Dermis lymphatic vessel endothelial cell (primary cell): ENCODE results near the gene BTBD18. TPM values are rescaled to one million over a fixed set of nuclear protein-coding genes. Genes with fewer than 3 reads are reported as not detected.

Experiments used
- total RNA-seq: library from RNA; depleted of rRNA; stranded (reverse); fragments of >200 nt; gene quantifications from 2 replicates; pipeline ENCODE4 v1.2.1, GENCODE V29; 2014

The BTBD18 gene, protein sequence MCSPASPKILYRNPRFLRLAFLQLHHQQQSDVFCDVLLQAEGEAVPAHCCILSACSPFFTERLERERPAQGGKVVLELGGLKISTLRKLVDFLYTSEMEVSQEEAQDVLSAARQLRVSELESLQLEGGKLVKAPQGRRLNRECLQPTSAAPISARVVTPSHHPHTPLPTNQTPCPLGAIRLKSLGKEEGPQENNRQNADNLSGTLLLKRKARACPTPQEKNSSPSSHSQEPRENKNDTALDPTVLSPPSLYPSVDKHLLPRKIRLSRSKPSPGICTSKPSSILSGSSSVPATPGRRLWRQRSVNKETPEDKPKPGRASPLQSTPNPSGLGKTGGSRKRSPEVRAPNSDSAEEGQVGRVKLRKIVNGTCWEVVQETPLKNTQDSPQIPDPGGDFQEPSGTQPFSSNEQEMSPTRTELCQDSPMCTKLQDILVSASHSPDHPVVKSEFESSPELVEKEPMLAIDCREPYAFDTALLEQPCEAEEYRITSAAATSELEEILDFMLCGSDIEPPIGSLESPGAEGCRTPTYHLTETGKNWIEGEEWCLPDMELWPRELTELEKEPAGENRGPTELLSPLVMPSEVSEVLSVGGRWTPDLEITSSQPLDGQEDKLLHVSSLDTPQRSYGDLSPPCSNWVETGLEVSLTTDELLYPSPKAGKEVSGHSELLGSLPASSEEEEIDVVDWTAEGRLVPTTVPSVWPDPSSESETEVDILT
- not detected in 2 replicates for total RNA-seq

GRCh38 chr11:57751676-57752253 lies at the start of gene BTBD18:
BTBD18 (minus strand) TSS chr11:57751819; CDS start chr11:57751188, 631 bp downstream.

GRCh38 chr11:57761301-57762234 lies 9.9 kb upstream of the BTBD18 start, which contains the start of gene CTNND1:
CTNND1 (plus strand) TSS chr11:57761802; CDS start chr11:57791479, 29,677 bp downstream.

DNA sequence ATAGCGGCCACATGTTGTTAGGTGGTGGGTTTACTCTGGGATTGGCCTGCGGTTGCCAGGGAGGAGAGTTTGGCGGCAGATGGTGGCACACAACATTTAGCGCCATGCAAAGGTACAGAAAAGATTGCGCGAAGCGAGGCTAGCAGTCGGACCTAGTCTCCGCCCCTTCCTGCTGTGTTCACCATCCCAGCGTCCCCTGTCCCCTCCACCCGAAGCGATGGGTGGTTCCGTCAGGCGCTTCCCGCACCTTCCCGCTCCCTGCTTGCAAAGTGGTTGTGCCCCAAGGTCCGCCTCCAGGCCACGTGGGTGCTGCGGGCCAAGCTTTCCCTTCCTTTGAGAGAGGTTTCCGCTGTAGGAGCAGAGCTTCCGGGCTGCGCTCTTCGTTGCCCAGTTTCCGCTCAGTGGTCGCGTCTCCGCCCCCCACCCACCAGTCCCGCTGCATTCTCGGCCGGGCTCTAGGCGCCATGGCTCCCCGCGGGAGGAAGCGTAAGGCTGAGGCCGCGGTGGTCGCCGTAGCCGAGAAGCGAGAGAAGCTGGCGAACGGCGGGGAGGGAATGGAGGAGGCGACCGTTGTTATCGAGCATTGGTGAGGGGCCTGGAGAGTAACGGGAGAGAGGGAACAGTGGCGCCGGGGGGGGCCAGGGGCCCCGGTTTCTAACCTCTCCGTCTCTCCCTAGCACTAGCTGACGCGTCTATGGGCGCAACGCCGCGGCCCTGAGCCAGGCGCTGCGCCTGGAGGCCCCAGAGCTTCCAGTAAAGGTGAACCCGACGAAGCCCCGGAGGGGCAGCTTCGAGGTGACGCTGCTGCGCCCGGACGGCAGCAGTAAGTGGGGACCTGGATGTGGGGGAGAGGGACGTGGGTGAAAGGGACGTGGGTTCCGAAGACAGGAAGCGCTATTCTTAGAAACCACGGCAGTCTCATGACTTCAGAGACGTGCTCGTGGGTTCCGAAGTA lies 10.2 kb downstream of the BTBD18 start, which contains the start of gene SELENOH:
Gene SELENOH (plus strand): TSS at position 360 of the 955 bp plus-strand sequence. CDS start 105 bp downstream, at position 465.

DNA sequence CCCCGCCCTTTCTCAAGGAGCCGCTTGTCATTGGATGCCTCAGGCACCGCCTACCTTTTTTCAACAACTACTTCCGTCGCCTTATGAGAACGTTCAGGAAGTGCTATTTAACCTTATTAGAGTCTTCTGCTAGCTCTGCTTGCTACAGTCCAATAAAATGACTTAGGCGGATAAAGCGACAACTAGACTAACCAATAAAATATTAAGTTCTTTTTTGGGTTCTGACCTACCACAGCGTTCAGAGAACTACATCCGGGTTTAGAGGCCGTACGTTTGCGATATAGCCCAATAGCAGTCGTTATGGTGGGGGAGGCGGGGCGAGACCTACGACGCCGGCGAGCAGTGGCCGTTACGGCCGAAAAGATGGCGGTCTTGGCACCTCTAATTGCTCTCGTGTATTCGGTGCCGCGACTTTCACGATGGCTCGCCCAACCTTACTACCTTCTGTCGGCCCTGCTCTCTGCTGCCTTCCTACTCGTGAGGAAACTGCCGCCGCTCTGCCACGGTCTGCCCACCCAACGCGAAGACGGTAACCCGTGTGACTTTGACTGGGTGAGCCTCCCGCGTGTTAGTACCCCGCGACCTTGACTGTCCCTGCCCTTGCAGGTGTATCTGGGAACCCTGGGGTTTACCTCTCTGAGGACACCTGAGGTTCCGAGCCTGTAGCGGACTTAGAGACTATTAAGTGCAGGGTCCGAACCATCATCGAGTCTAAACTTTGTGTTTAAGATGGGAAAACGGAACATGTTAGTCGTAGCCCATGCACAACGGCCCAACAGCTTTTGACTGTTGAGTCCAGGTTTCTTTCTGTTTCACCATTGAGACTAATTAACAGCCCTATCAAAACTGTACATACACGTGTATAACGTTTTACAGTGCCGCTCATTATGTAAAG lies 39.1 kb downstream of the BTBD18 start, which contains the start of gene TMX2:
Gene TMX2 (plus strand): TSS at position 338 of the 895 bp plus-strand sequence. CDS start 26 bp downstream, at position 364.

GRCh38 chr11:57711414-57712255 lies 40.0 kb downstream of the BTBD18 start, which contains the start of gene MED19:
MED19 (minus strand) TSS chr11:57712215; CDS start chr11:57712179, 36 bp downstream.

Other genes with a start within 250 kb of the BTBD18 start
- 13.5 and 22.3 TPM in 2 replicates for gene SLC43A1, start 236.1 kb downstream of the BTBD18 start, total RNA-seq
- gene TIMM10, start 221.1 kb downstream of the BTBD18 start, total RNA-seq: 33.8 and 35.8 TPM in 2 replicates
- not detected in 2 replicates for gene SMTNL1, start 214.2 kb downstream of the BTBD18 start, total RNA-seq
- gene UBE2L6, start 184.1 kb downstream of the BTBD18 start, total RNA-seq: 32.1 and 39.1 TPM in 2 replicates
- gene SERPING1, start 154.1 kb downstream of the BTBD18 start, total RNA-seq: not detected in 2 replicates
- gene YPEL4, start 101.9 kb downstream of the BTBD18 start, total RNA-seq: 0.09 and 0.11 TPM in 2 replicates
- 18.7 and 20.9 TPM in 2 replicates for gene CLP1, start 94.1 kb downstream of the BTBD18 start, total RNA-seq
- gene ZDHHC5, start 83.7 kb downstream of the BTBD18 start, total RNA-seq: 33.7 and 35.9 TPM in 2 replicates
- 9.3 and 12.0 TPM in 2 replicates for gene MED19, start 39.6 kb downstream of the BTBD18 start, total RNA-seq
- 40.3 and 45.0 TPM in 2 replicates for gene TMX2, start 39.2 kb downstream of the BTBD18 start, total RNA-seq
- gene SELENOH, start 10.3 kb downstream of the BTBD18 start, total RNA-seq: 82.9 and 85.4 TPM in 2 replicates
- 227 and 279 TPM in 2 replicates for gene CTNND1, start 10.0 kb upstream of the BTBD18 start, total RNA-seq